Vein endothelial cell (primary cell): ENCODE measurements around the gene ANKIB1. TPM values are rescaled to one million over a fixed set of nuclear protein-coding genes. Genes with fewer than 3 reads are reported as not detected.

Experiments
- small RNA-seq: library from RNA; depleted of rRNA; stranded (forward); fragments of <200 nt; gene quantifications from one replicate; pipeline ENCODE3, GENCODE V24; 2012
- total RNA-seq: library from RNA; depleted of rRNA; stranded (reverse); fragments of >200 nt; gene quantifications from 2 replicates; pipeline ENCODE4 v1.2.3, GENCODE V29; 2012

Gene ANKIB1, protein sequence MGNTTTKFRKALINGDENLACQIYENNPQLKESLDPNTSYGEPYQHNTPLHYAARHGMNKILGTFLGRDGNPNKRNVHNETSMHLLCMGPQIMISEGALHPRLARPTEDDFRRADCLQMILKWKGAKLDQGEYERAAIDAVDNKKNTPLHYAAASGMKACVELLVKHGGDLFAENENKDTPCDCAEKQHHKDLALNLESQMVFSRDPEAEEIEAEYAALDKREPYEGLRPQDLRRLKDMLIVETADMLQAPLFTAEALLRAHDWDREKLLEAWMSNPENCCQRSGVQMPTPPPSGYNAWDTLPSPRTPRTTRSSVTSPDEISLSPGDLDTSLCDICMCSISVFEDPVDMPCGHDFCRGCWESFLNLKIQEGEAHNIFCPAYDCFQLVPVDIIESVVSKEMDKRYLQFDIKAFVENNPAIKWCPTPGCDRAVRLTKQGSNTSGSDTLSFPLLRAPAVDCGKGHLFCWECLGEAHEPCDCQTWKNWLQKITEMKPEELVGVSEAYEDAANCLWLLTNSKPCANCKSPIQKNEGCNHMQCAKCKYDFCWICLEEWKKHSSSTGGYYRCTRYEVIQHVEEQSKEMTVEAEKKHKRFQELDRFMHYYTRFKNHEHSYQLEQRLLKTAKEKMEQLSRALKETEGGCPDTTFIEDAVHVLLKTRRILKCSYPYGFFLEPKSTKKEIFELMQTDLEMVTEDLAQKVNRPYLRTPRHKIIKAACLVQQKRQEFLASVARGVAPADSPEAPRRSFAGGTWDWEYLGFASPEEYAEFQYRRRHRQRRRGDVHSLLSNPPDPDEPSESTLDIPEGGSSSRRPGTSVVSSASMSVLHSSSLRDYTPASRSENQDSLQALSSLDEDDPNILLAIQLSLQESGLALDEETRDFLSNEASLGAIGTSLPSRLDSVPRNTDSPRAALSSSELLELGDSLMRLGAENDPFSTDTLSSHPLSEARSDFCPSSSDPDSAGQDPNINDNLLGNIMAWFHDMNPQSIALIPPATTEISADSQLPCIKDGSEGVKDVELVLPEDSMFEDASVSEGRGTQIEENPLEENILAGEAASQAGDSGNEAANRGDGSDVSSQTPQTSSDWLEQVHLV
- total RNA-seq: 35.9 and 49.3 TPM in 2 replicates

DNA sequence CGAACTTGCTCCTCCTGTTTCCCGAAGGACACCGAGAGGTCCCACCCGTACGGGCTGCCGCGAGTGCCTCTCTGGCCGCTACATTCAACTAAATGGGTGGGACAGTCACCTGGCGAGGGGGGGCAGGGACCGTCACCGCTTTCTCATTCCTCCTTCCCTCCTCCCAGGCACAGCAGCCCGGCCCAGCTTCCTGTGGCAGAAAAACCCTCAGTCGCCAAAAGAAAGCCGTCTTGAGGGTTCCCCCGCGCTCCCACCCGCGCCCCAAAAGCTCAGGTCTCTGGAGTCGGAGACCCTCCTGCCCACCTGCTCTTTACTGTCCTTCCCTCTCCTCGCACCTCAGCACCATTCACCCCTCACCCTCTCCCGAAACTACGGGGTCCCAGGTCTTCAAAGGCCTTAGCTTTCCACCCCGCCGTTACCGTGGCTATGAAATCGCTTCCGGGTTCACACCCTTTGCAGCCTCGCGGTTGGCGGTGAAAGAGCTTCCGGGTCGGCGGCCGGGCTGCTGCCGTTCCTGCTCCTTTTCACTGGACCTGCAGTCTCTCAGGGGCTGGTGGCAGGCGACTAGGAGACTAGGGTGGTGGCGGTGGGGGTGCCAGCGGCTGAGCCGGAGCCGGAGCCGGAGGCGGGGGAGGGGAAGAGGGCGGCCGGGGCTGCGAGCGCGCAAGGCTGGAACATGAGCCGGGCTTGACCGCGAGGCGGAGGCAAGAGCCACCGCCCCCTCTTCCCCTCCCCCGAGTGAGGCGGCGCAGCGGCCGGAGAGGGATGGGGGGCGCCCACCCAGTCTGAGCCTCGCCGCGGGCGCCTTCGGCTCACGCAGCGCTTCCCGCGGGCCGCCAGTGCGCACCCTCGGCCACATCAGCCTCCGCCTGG lies at the start of gene ANKIB1, which contains the start of gene KRIT1:
Gene ANKIB1, plus strand, starts transcription at position 488 of the 873 bp plus-strand sequence. CDS start 49,005 bp downstream, outside the sequence.
Gene KRIT1, minus strand, starts transcription at position 428 of the 873 bp plus-strand sequence. CDS start 3,779 bp downstream, outside the sequence.

DNA sequence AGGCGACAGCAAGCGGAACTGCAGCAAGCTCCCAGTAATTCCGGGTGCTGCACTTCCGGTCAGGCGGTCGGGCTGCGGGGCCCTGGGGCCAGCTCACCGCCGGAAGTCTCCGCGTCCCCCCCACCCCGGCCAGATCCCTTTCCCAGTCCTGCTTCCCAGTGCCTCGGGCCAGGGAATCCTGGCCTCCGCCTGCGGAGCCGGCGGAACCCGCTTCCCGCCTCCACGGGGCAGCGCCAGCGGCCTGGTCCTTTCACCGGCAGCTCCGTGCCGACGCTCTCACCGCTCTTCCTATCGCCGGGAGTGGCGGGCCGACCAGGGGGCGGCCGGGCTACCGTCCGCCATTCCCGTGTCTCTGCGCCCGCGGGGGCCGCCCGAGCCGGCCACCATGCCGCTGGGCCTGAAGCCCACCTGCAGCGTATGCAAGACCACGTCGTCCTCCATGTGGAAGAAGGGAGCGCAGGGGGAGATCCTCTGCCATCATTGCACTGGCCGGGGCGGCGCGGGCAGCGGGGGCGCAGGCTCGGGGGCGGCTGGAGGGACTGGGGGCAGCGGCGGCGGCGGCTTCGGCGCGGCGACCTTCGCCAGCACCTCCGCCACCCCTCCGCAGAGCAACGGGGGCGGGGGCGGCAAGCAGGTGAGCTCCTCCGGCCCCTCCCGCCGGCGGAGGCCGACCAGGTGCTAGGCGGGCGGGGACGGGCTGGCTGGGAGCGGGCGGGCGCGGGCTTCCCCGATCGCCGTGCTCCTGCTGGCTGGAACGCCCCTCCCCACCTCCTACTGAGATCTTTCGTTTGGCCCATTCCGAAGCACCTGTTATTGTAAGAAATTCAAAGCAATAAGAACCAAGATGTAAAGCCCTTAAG lies 201.8 kb downstream of the ANKIB1 start, which contains the start of gene GATAD1:
Gene GATAD1, plus strand, starts transcription at position 138 of the 860 bp plus-strand sequence. Its CDS starts 248 bp downstream, at position 386.

Small RNA genes within 50 kb of the gene (small RNA-seq; reads per million reads assigned to genes)
- gene MIR1285-1: not detected
- not detected for gene RF00019

Other genes starting within 250 kb of the ANKIB1 start
- gene CYP51A1, start 111.5 kb upstream of the ANKIB1 start, total RNA-seq: 63.4 and 147 TPM in 2 replicates
- under 0.01 and 0.19 TPM in 2 replicates for gene LRRD1, start 66.8 kb upstream of the ANKIB1 start, total RNA-seq
- 33.3 and 41.2 TPM in 2 replicates for gene KRIT1, start 60 bp upstream of the ANKIB1 start, total RNA-seq
- 21.6 and 24.8 TPM in 2 replicates for gene GATAD1, start 201.5 kb downstream of the ANKIB1 start, total RNA-seq
- not detected in 2 replicates for gene ERVW-1, start 232.0 kb downstream of the ANKIB1 start, total RNA-seq